ENCODE measurements around the gene TBXA2R. TPM values are rescaled to one million over a fixed set of nuclear protein-coding genes. Genes with fewer than 3 reads are reported as not detected.
A peak's percentile ranks its signal among the peaks of the same experiment; 100 is the strongest.

Gene TBXA2R
- total and polyA plus RNA-seq, 2 donors (not counting 3 experiments of a cell fraction or from before 2014, with no cell fraction given) = 2.4 to 2.9 TPM

- no peak for FAIRE-seq
- H3K4me1 ChIP-seq (ENCODE audit: control insufficient read depth, extremely low read depth, insufficient read depth, low read length) = no peaks in the 10 kb centered on the region
- no peaks in the 10 kb centered on the region for H3K27me3 ChIP-seq (ENCODE audit: control insufficient read depth in 2 of 2, insufficient read depth in 2 of 2, low read length in 2 of 2)
- ChIA-PET POLR2A (no interaction called here), CTCF (no interaction called here)
- intact Hi-C loops (cut with micrococcal nuclease) (no loop called here), dilution Hi-C loops (cut with MboI; ENCODE audit: extremely low pct_ligation_motif_present, low sequenced_read_pairs) (no loop called here)
- no peaks in the 10 kb centered on the region for H3K9me3 ChIP-seq (replicated peaks; ENCODE audit: control insufficient read depth, insufficient read depth, low read length)
- no peak overlapping the region for H3K4me2 ChIP-seq (ENCODE audit: insufficient read depth, low read length)
- no peaks in the 10 kb centered on the region for H3K9me1 ChIP-seq (replicated peaks; ENCODE audit: control insufficient read depth, extremely low read depth, insufficient read depth, low read length)
- BruUV-seq (replicated peaks) = no TSS peak
- no peak overlapping the region for H3K27ac ChIP-seq (ENCODE audit: insufficient read depth, low read depth, low read length)
- no peaks in the 10 kb centered on the region for H4K20me1 ChIP-seq (replicated peaks; ENCODE audit: control insufficient read depth, extremely low read depth, insufficient read depth, low read length)
- TF ChIP-seq GATA2 (IDR thresholded peaks at IDR 0.05; ENCODE audit: insufficient read depth, insufficient read length, low read depth, low read length) (no peak), MAX (IDR thresholded peaks at IDR 0.05; ENCODE audit: insufficient read depth, insufficient read length) (no peak), MYC (IDR thresholded peaks at IDR 0.05; ENCODE audit: low read depth, low read length) (no peak), JUN (IDR thresholded peaks at IDR 0.05; ENCODE audit: borderline replicate concordance, insufficient read depth, insufficient read length, low read depth) (no peak), POLR2AphosphoS5 (IDR thresholded peaks at IDR 0.05; ENCODE audit: insufficient read depth, low read depth, low read length) (no peak), POLR2A (IDR thresholded peaks at IDR 0.05; ENCODE audit: low read depth, low read length) (no peak), CTCF (IDR thresholded peaks at IDR 0.05; ENCODE audit: extremely low read depth in 1 of 2, insufficient read depth in 1 of 2, low read depth in 1 of 2, low read length in 2 of 2) (no peak), EZH2 (IDR thresholded peaks at IDR 0.05; ENCODE audit: borderline replicate concordance, low read depth, low read length, severe bottlenecking) (no peak), FOS (IDR thresholded peaks at IDR 0.05; ENCODE audit: borderline replicate concordance, insufficient read depth, low read length) (no peak)
- H3K36me3 ChIP-seq (ENCODE audit: control insufficient read depth in 2 of 2, extremely low read depth in 1 of 2, insufficient read depth in 2 of 2, low read length in 2 of 2) = peaks cover 7 to 50% of the 10 kb centered on the region in 2 experiments
- DNase-seq (ENCODE audit: low read depth, low spot score) = peak; percentile 6
- H3K4me3 ChIP-seq (replicated peaks in 1 of 3; ENCODE audit: insufficient read depth in 1 of 3, low read depth in 1 of 3, low read length in 3 of 3) = no peak overlapping the region
- no peak overlapping the region for H2AFZ ChIP-seq (ENCODE audit: low read depth, low read length)
- no peak overlapping the region for H3K9ac ChIP-seq (replicated peaks; ENCODE audit: extremely low read depth, insufficient read depth, low read length)
- H3K79me2 ChIP-seq (ENCODE audit: control insufficient read depth, insufficient read depth, low read length) = no peaks in the 10 kb centered on the region
Observed at GRCh38 chr19:3642987-3643673, 36.5 kb upstream of the TBXA2R start.

Measured in endothelial cell of umbilical vein (primary cell).